ENCODE data around the gene SLC25A41. TPM values are rescaled to one million over a fixed set of nuclear protein-coding genes. Genes with fewer than 3 reads are reported as not detected.

The SLC25A41 gene
- total RNA-seq, 1 donor, result not detected

DNA sequence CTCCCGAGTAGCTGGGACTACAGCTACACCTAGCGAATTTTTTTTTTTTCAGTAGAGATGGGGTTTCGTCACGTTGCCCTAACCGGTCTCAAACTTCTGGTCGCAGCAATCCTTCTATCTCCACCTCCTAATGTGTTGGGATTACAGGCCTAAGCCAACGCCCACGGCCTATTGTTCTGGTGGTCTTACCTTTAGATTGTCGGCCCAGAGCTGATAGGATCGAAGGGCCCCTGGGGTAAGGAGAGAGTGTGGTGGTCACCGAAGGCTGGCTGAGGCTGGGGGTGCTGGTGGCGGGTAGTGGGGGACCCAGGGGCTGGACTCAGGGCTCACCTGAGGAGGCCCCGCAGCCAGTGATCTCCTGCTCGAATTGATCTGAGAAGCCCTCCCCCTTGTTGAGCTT lies 37.5 kb upstream of the SLC25A41 start:
- H3K4me3 ChIP-seq (ENCODE audit: low read depth, low read length), result no peak overlapping the region
- TF ChIP-seq, protein P1, sequence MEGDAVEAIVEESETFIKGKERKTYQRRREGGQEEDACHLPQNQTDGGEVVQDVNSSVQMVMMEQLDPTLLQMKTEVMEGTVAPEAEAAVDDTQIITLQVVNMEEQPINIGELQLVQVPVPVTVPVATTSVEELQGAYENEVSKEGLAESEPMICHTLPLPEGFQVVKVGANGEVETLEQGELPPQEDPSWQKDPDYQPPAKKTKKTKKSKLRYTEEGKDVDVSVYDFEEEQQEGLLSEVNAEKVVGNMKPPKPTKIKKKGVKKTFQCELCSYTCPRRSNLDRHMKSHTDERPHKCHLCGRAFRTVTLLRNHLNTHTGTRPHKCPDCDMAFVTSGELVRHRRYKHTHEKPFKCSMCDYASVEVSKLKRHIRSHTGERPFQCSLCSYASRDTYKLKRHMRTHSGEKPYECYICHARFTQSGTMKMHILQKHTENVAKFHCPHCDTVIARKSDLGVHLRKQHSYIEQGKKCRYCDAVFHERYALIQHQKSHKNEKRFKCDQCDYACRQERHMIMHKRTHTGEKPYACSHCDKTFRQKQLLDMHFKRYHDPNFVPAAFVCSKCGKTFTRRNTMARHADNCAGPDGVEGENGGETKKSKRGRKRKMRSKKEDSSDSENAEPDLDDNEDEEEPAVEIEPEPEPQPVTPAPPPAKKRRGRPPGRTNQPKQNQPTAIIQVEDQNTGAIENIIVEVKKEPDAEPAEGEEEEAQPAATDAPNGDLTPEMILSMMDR (IDR thresholded peaks at IDR 0.05; ENCODE audit: insufficient read depth, low read depth, low read length), result no peak
- DNase-seq (ENCODE audit: low read depth), result no peak

DNA sequence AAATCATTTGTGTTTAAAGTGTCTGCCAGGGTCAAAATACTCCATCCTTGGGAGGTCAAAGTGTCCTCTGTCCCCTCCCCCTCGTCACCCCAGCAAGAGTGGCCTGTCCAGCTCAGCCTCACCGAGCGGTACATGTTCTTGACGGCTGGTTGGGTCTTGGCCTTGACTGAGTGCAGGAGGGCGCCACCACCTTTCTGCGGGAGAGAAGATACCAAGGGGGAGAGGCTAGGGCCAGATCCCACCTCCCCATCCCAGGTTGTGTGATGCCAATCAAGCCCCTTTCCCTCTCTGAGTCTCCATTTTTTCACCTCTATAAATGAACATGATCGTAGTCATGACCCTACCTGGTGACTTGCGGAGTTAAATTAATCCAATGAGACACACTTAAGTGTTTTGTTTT lies 36.6 kb upstream of the SLC25A41 start:
- TF ChIP-seq, protein P1 (IDR thresholded peaks at IDR 0.05; ENCODE audit: insufficient read depth, low read depth, low read length), result no peak
- DNase-seq (ENCODE audit: low read depth), result no peak

DNA sequence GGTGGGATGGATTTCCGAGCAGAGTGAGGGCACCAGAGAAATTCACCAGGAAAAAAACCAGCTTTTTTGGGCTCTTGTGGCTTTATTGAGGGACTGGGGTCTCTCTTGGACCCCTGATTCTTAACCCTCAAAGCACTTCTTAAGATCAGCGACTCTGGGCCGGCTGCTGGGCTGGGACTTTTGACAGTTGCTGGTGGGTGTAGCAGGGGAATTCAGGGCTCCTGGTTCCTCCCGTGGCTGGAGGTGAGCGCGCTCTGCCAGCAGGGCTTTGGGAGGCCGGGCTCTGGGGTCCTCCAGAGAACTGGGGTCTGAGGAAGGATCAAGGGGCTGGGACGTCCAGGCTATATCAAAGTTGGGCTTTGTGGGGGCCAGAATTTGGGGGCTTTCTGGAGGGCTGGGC lies 33.8 kb upstream of the SLC25A41 start:
- DNase-seq (ENCODE audit: low read depth), result no peak
- no peak overlapping the region for H3K4me3 ChIP-seq (ENCODE audit: low read depth, low read length)
- TF ChIP-seq, protein P1 (IDR thresholded peaks at IDR 0.05; ENCODE audit: insufficient read depth, low read depth, low read length), result no peak

More for the DNA sequence above, 36.6 kb upstream of the SLC25A41 start:
- no peak overlapping the region for H3K4me3 ChIP-seq (ENCODE audit: low read depth, low read length)

DNA sequence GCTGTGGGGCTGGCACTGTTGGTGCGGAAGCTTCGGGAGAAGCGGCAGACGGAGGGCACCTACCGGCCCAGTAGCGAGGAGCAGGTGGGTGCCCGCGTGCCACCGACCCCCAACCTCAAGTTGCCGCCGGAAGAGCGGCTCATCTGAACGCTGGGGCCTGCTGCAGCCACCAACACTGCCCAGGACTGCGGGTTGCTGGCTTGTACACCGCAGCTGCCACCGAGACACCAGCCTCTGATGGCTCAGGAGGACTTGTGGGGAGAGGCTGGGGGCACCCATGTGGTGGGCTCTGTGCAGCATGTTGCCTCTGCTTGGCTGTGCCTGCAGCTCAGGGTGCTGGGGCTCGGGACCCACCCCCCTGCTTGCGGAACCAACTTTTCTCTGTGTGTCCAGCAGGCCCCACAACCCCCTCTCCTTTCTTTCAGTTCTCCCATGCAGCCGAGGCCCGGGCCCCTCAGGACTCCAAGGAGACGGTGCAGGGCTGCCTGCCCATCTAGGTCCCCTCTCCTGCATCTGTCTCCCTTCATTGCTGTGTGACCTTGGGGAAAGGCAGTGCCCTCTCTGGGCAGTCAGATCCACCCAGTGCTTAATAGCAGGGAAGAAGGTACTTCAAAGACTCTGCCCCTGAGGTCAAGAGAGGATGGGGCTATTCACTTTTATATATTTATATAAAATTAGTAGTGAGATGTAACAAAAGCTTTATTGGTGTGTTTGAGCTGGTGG lies 33.1 kb upstream of the SLC25A41 start:
- no peak for DNase-seq (ENCODE audit: low read depth)
- TF ChIP-seq, protein P1 (IDR thresholded peaks at IDR 0.05; ENCODE audit: insufficient read depth, low read depth, low read length), result no peak
- no peak overlapping the region for H3K4me3 ChIP-seq (ENCODE audit: low read depth, low read length)

DNA sequence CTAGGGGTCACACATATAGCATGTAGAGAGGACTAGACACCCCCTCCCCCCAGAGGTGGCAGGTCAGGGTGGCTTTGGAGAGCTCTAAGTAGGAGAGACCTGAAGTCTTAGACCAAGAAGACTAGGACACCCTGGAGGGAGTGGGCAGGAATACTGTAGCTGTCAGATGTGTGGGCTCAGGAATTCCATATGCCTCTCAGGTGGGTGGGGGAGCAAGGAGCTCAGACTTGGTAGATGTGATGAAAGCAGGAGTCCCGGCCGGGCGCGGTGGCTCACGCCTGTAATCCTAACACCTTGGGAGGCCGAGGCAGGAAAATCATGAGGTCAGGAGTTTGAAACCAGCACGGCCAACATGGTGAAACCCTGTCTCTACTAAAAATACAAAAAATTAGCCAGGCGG lies 32.1 kb upstream of the SLC25A41 start:
- DNase-seq (ENCODE audit: low read depth), result no peak
- TF ChIP-seq, protein P1 (IDR thresholded peaks at IDR 0.05; ENCODE audit: insufficient read depth, low read depth, low read length), result no peak
- no peak overlapping the region for H3K4me3 ChIP-seq (ENCODE audit: low read depth, low read length)

DNA sequence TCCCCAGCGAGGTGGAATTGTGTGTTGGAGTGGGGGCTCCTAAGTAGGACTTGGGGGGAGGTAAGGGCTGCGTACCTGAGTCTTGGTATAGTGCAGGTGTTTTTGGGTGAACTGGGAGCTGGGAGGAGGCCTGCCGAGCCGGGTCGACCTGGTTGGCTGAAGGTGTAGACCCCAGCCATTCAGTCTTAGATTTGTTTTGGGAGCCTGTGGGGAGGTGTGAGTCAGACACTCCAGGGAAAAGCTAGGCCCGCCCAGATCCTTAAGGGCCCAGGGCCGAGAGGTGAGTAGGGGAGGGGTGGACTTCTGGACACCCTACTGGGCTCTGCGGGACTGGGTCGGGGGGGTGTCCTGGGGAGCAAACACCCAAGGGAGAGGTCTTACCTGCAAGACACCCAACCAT lies 31.4 kb upstream of the SLC25A41 start:
- DNase-seq (ENCODE audit: low read depth), result no peak
- TF ChIP-seq, protein P1 (IDR thresholded peaks at IDR 0.05; ENCODE audit: insufficient read depth, low read depth, low read length), result no peak
- H3K4me3 ChIP-seq (ENCODE audit: low read depth, low read length), result no peak overlapping the region
